ENCODE measurements around the gene RAB6B.

DNA sequence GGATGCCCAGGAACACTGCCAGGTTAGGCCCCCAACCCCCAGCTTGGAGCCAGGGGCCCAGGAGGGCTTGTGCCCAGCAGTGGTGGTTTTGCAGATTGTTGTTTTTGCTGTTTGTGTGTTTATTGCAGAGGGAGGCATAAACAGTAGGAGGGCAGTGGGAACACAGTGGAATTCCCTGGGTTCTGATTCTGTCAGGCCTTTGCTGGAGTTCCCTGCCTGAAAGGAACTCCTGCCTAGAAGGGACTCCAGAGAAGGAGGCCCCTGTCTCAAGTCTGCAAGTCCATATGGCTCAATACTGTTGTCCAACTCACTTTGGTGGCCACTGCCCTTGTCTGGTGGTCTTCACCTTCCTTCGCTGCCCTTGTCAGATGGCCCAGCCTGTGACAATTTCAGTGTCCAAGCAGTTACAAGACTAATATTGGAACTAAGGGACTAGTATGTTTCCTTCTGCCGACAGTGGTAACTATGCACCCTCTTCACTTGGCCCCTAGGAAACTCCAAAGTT, 47.4 kb upstream of the RAB6B start:
- TF ChIP-seq CTCF (IDR thresholded peaks at IDR 0.05; ENCODE audit: poor library complexity, severe bottlenecking) (no peak), POLR2AphosphoS5 (IDR thresholded peaks at IDR 0.05) (no peak)
